NCI-H748 treated with DMSO at 0.1 percent for 48 hours (cell line): ENCODE data around the gene NTM.

Experiments
- DNase-seq: peaks from one replicate; lab custom pipeline; 2025; lab: John Stamatoyannopoulos, UW

NTM gene

GRCh38 chr11:131770801-131771200, 400.4 kb downstream of the NTM start:
- no peak for DNase-seq

- DNase-seq, result no peak
Measured at GRCh38 chr11:131771471-131771870, 401.1 kb downstream of the NTM start.

- DNase-seq, result no peak
Measured at GRCh38 chr11:131773626-131774025, 403.2 kb downstream of the NTM start.

- no peak for DNase-seq
Measured at GRCh38 chr11:131776211-131776610, 405.8 kb downstream of the NTM start.

GRCh38 chr11:131785801-131786200, 415.4 kb downstream of the NTM start:
- no peak for DNase-seq

- no peak for DNase-seq
Measured at GRCh38 chr11:131787119-131787518, 416.7 kb downstream of the NTM start.

- DNase-seq, result no peak
Measured at GRCh38 chr11:131790586-131790985, 420.2 kb downstream of the NTM start.

GRCh38 chr11:131792243-131792642, 421.8 kb downstream of the NTM start:
- no peak for DNase-seq

GRCh38 chr11:131796089-131796488, 425.7 kb downstream of the NTM start:
- DNase-seq, result no peak

- no peak for DNase-seq
Measured at GRCh38 chr11:131796541-131796940, 426.1 kb downstream of the NTM start.

- DNase-seq, result no peak
Measured at GRCh38 chr11:131800452-131800851, 430.0 kb downstream of the NTM start.

GRCh38 chr11:131802440-131803115, 432.2 kb downstream of the NTM start:
- no peak for DNase-seq

GRCh38 chr11:131807876-131808275, 437.5 kb downstream of the NTM start:
- no peak for DNase-seq

GRCh38 chr11:131808470-131808869, 438.1 kb downstream of the NTM start:
- DNase-seq, result no peak

GRCh38 chr11:131809203-131809918, 438.9 kb downstream of the NTM start:
- DNase-seq, result no peak

- no peak for DNase-seq
Measured at GRCh38 chr11:131810541-131810940, 440.1 kb downstream of the NTM start.

GRCh38 chr11:131811383-131811782, 441.0 kb downstream of the NTM start:
- DNase-seq, result no peak

- no peak for DNase-seq
Measured at GRCh38 chr11:131814108-131814507, 443.7 kb downstream of the NTM start.

GRCh38 chr11:131815590-131815989, 445.2 kb downstream of the NTM start:
- DNase-seq, result no peak

GRCh38 chr11:131816051-131816450, 445.6 kb downstream of the NTM start:
- no peak for DNase-seq

GRCh38 chr11:131817687-131818188, 447.3 kb downstream of the NTM start:
- peak; percentile 58 for DNase-seq

GRCh38 chr11:131819865-131820264, 449.4 kb downstream of the NTM start:
- no peak for DNase-seq

GRCh38 chr11:131822506-131822905, 452.1 kb downstream of the NTM start:
- no peak for DNase-seq

GRCh38 chr11:131823772-131824171, 453.4 kb downstream of the NTM start:
- DNase-seq, result peak; percentile 10
